GM12878 (cell line): ENCODE data around the gene MAF. TPM values are rescaled to one million over a fixed set of nuclear protein-coding genes. Genes with fewer than 3 reads are reported as not detected.

Experiments
- ATAC-seq: fragments of 200-7000 bp; cut with Tn5 transposase; 3 replicates; pipeline ENCODE4 v1.9.1; 2020; ENCODE audit warnings: mild to moderate bottlenecking, moderate library complexity
- BruUV-seq: library from RNA; stranded (reverse); fragments of 400-500 nt; replicated peaks from 2 replicates; lab custom pipeline; 2021; lab: Mats Ljungman, UMichigan
- CTCF ChIA-PET: fragments of 300-600 bp; sonication (Branson Sonifier 250); formaldehyde crosslinking; extraction: SDS; loops from one replicate; lab custom pipeline; 2021; ENCODE audit warnings: inconsistent platforms; lab: Yijun Ruan, JAX
- POLR2A ChIA-PET: fragments of 350-600 bp; formaldehyde crosslinking; extraction: SDS; loops from one replicate; lab custom pipeline; 2021; ENCODE audit warnings: inconsistent platforms; lab: Charles Lee
- RAD21 ChIA-PET: fragments of 300-600 bp; sonication (Branson Sonifier 250); formaldehyde crosslinking; loops from one replicate; lab custom pipeline; 2023; ENCODE audit warnings: antibody characterized with exemption; ENCODE audit not compliant: unreplicated experiment; lab: Charles Lee
- SMC1A ChIA-PET: fragments of 300-600 bp; sonication (Branson Sonifier 250); formaldehyde crosslinking; loops from one replicate; lab custom pipeline; 2023; ENCODE audit not compliant: unreplicated experiment, uncharacterized antibody; lab: Charles Lee
- DNase-seq: peaks from one replicate; pipeline ENCODE4 v3.0.0-alpha.2; 2011; ENCODE audit warnings: low read depth, low spot score
- FAIRE-seq: peaks from 3 replicates; lab custom pipeline; 2011; peaks lifted over from hg19 to GRCh38; lab: Jason Lieb, UNC
- H2AFZ ChIP-seq: 2 replicates; pipeline ENCODE4 v1.6.0; 2011; ENCODE audit warnings: low read depth, low read length, control low read depth; ENCODE audit not compliant: control insufficient read depth
- H3K27ac ChIP-seq: 2 replicates; pipeline ENCODE4 v1.5.1; 2011; ENCODE audit warnings: control low read depth; ENCODE audit not compliant: control insufficient read depth, insufficient read depth
- H3K27me3 ChIP-seq, 2 experiments: replicated peaks in 1 of 2; 2 replicates each; pipeline versions ENCODE4 v1.6.0 to v1.6.1; 2011; ENCODE audit warnings: low read length in 1 of 2; ENCODE audit not compliant: control insufficient read depth in 2 of 2, insufficient read depth in 2 of 2
- H3K36me3 ChIP-seq, 2 experiments: 2 replicates each; pipeline ENCODE4 v1.5.1; 2011; ENCODE audit warnings: low read length in 1 of 2; ENCODE audit not compliant: control insufficient read depth in 2 of 2, insufficient read depth in 2 of 2
- H3K4me1 ChIP-seq: 2 replicates; pipeline ENCODE4 v1.6.1; 2011; ENCODE audit warnings: mild to moderate bottlenecking, low read length, moderate library complexity, mixed read lengths; ENCODE audit not compliant: control insufficient read depth, insufficient read depth
- H3K4me2 ChIP-seq: 2 replicates; pipeline ENCODE4 v1.6.0; 2011; ENCODE audit warnings: control low read depth; ENCODE audit not compliant: control insufficient read depth, insufficient read depth
- H3K4me3 ChIP-seq: fragments of 200-600 bp; sonication (generic); 2 replicates; pipeline ENCODE4 v1.5.1; 2016
- H3K79me2 ChIP-seq: 2 replicates; pipeline ENCODE4 v1.6.0; 2011; ENCODE audit warnings: low read length; ENCODE audit not compliant: control insufficient read depth, insufficient read depth
- H3K9ac ChIP-seq: 2 replicates; pipeline ENCODE4 v1.8.0; 2011; ENCODE audit warnings: low read length, control low read depth, mixed read lengths; ENCODE audit not compliant: control insufficient read depth, insufficient read depth
- H3K9me3 ChIP-seq: replicated peaks from 3 replicates; pipeline ENCODE4 v1.5.1; 2011; ENCODE audit warnings: mild to moderate bottlenecking, low read length; ENCODE audit not compliant: control insufficient read depth, insufficient read depth
- H4K20me1 ChIP-seq: 2 replicates; pipeline ENCODE4 v1.6.0; 2011; ENCODE audit not compliant: control insufficient read depth, insufficient read depth
- BHLHE40 ChIP-seq, 2 experiments: fragments of 450-650 bp in 1 of 2; IDR thresholded peaks; 2 replicates each; pipeline ENCODE4 v1.6.1; 2011 to 2017; ENCODE audit warnings: low read depth in 2 of 2, borderline replicate concordance in 1 of 2, improper control_type of control experiment in 1 of 2, low read length in 1 of 2, mild to moderate bottlenecking in 1 of 2
- CREM ChIP-seq: IDR thresholded peaks from 2 replicates; pipeline ENCODE4 v1.6.1; 2014; ENCODE audit warnings: antibody characterized with exemption, low read depth
- EP300 ChIP-seq, 2 experiments: fragments of 150-350 bp in 1 of 2; IDR thresholded peaks; 2 replicates each; pipeline ENCODE4 v1.6.1; 2011 to 2012; ENCODE audit warnings: low read depth in 2 of 2, low read length in 2 of 2, borderline replicate concordance in 1 of 2, improper control_type of control experiment in 1 of 2, inconsistent platforms in 1 of 2; ENCODE audit not compliant: control insufficient read depth in 1 of 2
- ETV6 ChIP-seq, 2 experiments: fragments of 450-650 bp in 1 of 2; IDR thresholded peaks in 1 of 2; conservative IDR thresholded peaks in 1 of 2; 2 replicates each; pipeline ENCODE4 v1.6.1; 2014; ENCODE audit warnings: antibody characterized with exemption in 1 of 2, borderline replicate concordance in 1 of 2, low read depth in 1 of 2, mild to moderate bottlenecking in 1 of 2, moderate library complexity in 1 of 2
- JUNB ChIP-seq: IDR thresholded peaks from 2 replicates; pipeline ENCODE4 v1.6.1; 2016; ENCODE audit warnings: antibody characterized with exemption, mild to moderate bottlenecking
- PAX5 ChIP-seq: IDR thresholded peaks from 2 replicates; pipeline ENCODE4 v1.6.1; 2011; ENCODE audit warnings: low read depth, low read length, borderline replicate concordance
- PKNOX1 ChIP-seq: fragments of 450-650 bp; IDR thresholded peaks from 2 replicates; pipeline ENCODE4 v1.6.1; 2016; ENCODE audit warnings: mild to moderate bottlenecking
- RAD21 ChIP-seq: IDR thresholded peaks from 2 replicates; pipeline ENCODE4 v1.6.1; 2011; ENCODE audit warnings: mild to moderate bottlenecking, low read depth, low read length, moderate library complexity; ENCODE audit not compliant: insufficient read depth
- SIX5 ChIP-seq: IDR thresholded peaks from 2 replicates; pipeline ENCODE4 v1.6.1; 2011; ENCODE audit warnings: mild to moderate bottlenecking, low read depth, low read length, moderate library complexity; ENCODE audit not compliant: severe bottlenecking
- SMARCA5 ChIP-seq: fragments of 450-650 bp; IDR thresholded peaks from 2 replicates; pipeline ENCODE4 v1.6.1; 2017; ENCODE audit warnings: mild to moderate bottlenecking
- SMC3 ChIP-seq: IDR thresholded peaks from 2 replicates; pipeline ENCODE4 v1.6.1; 2011; ENCODE audit warnings: low read length, improper control_type of control experiment, borderline replicate concordance
- STAT1 ChIP-seq: fragments of 450-650 bp; conservative IDR thresholded peaks from 2 replicates; pipeline ENCODE4 v1.6.1; 2014; ENCODE audit warnings: antibody characterized with exemption, mild to moderate bottlenecking
- ZNF384 ChIP-seq: IDR thresholded peaks from 2 replicates; pipeline ENCODE4 v1.6.1; 2012; ENCODE audit warnings: low read depth, mild to moderate bottlenecking, low read length, improper control_type of control experiment, borderline replicate concordance
- WGBS: methylation state at CpG from one replicate; pipeline ENCODE4 v1.1.6; 2016; ENCODE audit warnings: low lambda C conversion rate; ENCODE audit not compliant: insufficient replicate concordance, insufficient coverage; ENCODE audit errors: missing lambda C conversion rate; 5-methylcytosine and 5-hydroxymethylcytosine counted together
- in situ Hi-C: fragments of 300-500 bp; cut with MboI; formaldehyde crosslinking; loops from 9 replicates; pipeline ENCODE4 v1.14.3; 2018; ENCODE audit warnings: mixed read lengths
- intact Hi-C: fragments of 100-400 bp; cut with micrococcal nuclease; formaldehyde crosslinking; loops from one replicate; pipeline ENCODE4 v1.14.2; 2022; ENCODE audit not compliant: unreplicated experiment
- polyA plus RNA-seq, 11 experiments: library from polyadenylated mRNA; depleted of rRNA in 4 of 11; unstranded in 6 of 11; stranded (reverse) in 5 of 11; fragments of >200 nt; fragmentation: Nextera tagmentation in 4 of 11; fragmentation: Illumina TruSeq in 1 of 11; extraction: Ambion mirVana in 4 of 11; extraction: Trizol in 1 of 11; gene quantifications; 1 replicate in 1 of 11; 2 replicates in 10 of 11; pipeline versions ENCODE4 v1.2.1 to v1.2.3, GENCODE V29; 2011 to 2016; ENCODE audit warnings: inconsistent platforms in 2 of 11, missing spikeins in 2 of 11, low read depth in 1 of 11
- total RNA-seq, 4 experiments: library from RNA; depleted of rRNA in 3 of 4; stranded (reverse); fragments of >200 nt in 3 of 4; fragmentation: Illumina TruSeq in 1 of 4; extraction: Trizol in 1 of 4; gene quantifications; 2 replicates each; pipeline versions ENCODE4 v1.2.1 to v1.2.3, GENCODE V29; 2013 to 2021
- TF ChIP-seq, protein P1 (sequence below): fragments of 450-650 bp; IDR thresholded peaks from 2 replicates; pipeline ENCODE4 v1.6.1; 2018; ENCODE audit warnings: borderline replicate concordance, mild to moderate bottlenecking; ENCODE audit not compliant: partially characterized antibody
- TF ChIP-seq, protein P2 (sequence below): fragments of 450-650 bp; IDR thresholded peaks from 2 replicates; pipeline ENCODE4 v1.6.1; 2017; ENCODE audit warnings: mild to moderate bottlenecking
- TF ChIP-seq, protein P3 (sequence below): IDR thresholded peaks from 2 replicates; pipeline ENCODE4 v1.6.1; 2012; ENCODE audit warnings: low read depth, low read length, improper control_type of control experiment

The MAF gene
- total and polyA plus RNA-seq, 10 of the 15 experiments (the other 5 are each of a cell fraction or from before 2014, with no cell fraction given), result 0.03 to 0.13 TPM; not detected in 8

GRCh38 chr16:79571903-79572535 is 28.5 kb downstream of the MAF start:
- 35% methylated on average over 9 of the region's 9 CpGs for WGBS
- Histone ChIP-seq H3K27ac (no peak overlapping the region), H2AFZ (no peak overlapping the region), H3K4me3 (no peak overlapping the region), H3K27me3 (no peaks in the 10 kb centered on the region), H3K4me1 (no peaks in the 10 kb centered on the region), H3K36me3 (no peaks in the 10 kb centered on the region), H3K79me2 (no peaks in the 10 kb centered on the region), H3K4me2 (no peak overlapping the region), H3K9ac (no peak overlapping the region), H4K20me1 (no peaks in the 10 kb centered on the region), H3K9me3 (no peaks in the 10 kb centered on the region)
- FAIRE-seq (no peak), DNase-seq (no peak), ATAC-seq (no peak)
- intact Hi-C loops (no loop called here), in situ Hi-C loops (no loop called here)
- no TSS peak for BruUV-seq
- ChIA-PET RAD21 (no interaction called here), CTCF (no interaction called here), SMC1A (no interaction called here), POLR2A (no interaction called here)
- TF ChIP-seq PAX5 (no peak), PKNOX1 (no peak), ZNF384 (no peak), CREM (no peak), SIX5 (no peak), SMARCA5 (no peak), JUNB (no peak), BHLHE40 (IDR thresholded peaks at IDR 0.05; ENCODE audit: borderline replicate concordance in 1 of 2, low read depth in 2 of 2, low read length in 1 of 2) (no peak), RAD21 (no peak), STAT1 (no peak), SMC3 (no peak), EP300 (IDR thresholded peaks at IDR 0.05; ENCODE audit: borderline replicate concordance in 1 of 2, control insufficient read depth in 1 of 2, low read depth in 2 of 2, low read length in 2 of 2) (no peak), ETV6 (conservative IDR thresholded peaks at IDR 0.05 in 1 of 2, IDR thresholded peaks at IDR 0.05 in 1 of 2; ENCODE audit: borderline replicate concordance in 1 of 2, low read depth in 1 of 2) (no peak)
- TF ChIP-seq, protein P1, sequence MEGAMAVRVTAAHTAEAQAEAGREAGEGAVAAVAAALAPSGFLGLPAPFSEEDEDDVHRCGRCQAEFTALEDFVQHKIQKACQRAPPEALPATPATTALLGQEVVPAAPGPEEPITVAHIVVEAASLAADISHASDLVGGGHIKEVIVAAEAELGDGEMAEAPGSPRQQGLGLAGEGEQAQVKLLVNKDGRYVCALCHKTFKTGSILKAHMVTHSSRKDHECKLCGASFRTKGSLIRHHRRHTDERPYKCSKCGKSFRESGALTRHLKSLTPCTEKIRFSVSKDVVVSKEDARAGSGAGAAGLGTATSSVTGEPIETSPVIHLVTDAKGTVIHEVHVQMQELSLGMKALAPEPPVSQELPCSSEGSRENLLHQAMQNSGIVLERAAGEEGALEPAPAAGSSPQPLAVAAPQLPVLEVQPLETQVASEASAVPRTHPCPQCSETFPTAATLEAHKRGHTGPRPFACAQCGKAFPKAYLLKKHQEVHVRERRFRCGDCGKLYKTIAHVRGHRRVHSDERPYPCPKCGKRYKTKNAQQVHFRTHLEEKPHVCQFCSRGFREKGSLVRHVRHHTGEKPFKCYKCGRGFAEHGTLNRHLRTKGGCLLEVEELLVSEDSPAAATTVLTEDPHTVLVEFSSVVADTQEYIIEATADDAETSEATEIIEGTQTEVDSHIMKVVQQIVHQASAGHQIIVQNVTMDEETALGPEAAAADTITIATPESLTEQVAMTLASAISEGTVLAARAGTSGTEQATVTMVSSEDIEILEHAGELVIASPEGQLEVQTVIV, result no peak
- TF ChIP-seq, protein P2, sequence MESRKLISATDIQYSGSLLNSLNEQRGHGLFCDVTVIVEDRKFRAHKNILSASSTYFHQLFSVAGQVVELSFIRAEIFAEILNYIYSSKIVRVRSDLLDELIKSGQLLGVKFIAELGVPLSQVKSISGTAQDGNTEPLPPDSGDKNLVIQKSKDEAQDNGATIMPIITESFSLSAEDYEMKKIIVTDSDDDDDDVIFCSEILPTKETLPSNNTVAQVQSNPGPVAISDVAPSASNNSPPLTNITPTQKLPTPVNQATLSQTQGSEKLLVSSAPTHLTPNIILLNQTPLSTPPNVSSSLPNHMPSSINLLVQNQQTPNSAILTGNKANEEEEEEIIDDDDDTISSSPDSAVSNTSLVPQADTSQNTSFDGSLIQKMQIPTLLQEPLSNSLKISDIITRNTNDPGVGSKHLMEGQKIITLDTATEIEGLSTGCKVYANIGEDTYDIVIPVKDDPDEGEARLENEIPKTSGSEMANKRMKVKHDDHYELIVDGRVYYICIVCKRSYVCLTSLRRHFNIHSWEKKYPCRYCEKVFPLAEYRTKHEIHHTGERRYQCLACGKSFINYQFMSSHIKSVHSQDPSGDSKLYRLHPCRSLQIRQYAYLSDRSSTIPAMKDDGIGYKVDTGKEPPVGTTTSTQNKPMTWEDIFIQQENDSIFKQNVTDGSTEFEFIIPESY, result no peak
- TF ChIP-seq, protein P3, sequence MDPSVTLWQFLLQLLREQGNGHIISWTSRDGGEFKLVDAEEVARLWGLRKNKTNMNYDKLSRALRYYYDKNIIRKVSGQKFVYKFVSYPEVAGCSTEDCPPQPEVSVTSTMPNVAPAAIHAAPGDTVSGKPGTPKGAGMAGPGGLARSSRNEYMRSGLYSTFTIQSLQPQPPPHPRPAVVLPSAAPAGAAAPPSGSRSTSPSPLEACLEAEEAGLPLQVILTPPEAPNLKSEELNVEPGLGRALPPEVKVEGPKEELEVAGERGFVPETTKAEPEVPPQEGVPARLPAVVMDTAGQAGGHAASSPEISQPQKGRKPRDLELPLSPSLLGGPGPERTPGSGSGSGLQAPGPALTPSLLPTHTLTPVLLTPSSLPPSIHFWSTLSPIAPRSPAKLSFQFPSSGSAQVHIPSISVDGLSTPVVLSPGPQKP, result no peak
